HG03378 (cell line): ENCODE data around the gene GPATCH4.
A peak's percentile ranks its signal among the peaks of the same experiment; 100 is the strongest.
"Not testable (repeated sequence)": the region's sequence is repeated elsewhere in the genome, so short reads cannot be mapped to it uniquely, and the experiment has no call there.

Experiments
- ATAC-seq: cut with Tn5 transposase; IDR thresholded peaks from one replicate; pipeline ENCODE4 v1.9.1; 2021; ENCODE audit warnings: mild to moderate bottlenecking, moderate library complexity; ENCODE audit not compliant: unreplicated experiment

GPATCH4 gene

DNA sequence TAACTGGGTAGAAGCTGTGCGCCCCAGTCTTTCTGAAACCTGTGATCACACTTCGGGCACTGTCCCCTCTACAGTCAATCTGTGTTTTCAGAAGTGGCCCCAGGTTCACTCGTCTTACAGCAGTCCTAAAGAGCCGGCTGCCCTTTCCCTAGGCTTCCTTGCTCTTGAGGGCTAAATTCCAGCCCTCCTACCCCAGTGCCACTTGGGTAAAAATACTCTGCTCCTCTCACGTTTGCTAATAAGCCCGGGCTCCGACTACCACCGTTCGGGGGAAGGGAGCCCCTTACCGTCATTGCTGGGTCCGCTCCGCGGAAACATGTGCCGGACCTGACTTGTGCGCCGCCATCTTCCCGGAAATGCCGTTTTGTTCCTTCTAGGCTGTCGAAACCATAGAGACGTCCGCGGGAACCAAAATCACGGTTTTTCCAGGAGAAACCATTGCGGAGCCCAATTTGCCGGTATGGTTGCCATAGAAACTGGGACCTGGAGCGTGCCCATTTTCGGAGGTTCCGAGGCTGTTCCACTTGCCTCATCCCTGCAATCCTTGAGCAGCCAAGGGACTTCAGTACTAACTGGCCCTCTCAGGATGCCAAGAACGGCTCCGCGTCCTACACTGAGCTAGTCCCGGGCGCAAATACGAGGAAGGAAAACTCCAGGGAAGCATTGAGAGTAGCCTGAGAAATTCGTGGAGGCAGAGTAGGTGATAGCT lies at the start of gene GPATCH4:
Gene GPATCH4 (minus strand): TSS at position 358 of the 709 bp plus-strand sequence.
- ATAC-seq: no peak

DNA sequence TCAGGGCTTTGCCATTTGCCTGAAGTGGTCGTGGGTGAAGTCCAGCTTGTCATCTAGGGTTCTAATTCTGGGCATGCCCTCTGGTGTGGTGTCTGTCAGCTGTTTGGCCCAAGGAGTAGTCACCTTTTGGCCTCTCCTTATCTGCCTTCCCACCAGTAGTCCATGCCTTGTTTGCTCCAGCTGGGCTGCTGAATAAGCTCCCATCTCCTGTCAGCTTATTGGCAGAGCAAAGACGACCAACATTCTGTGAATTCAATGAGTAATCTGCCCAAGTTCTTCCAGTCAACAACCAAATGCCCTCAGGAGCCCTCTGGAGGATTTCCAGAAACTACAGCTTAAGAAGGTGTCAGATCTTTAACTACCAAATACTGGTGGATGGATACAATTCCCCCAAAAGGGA lies 47.7 kb upstream of the GPATCH4 start:
- ATAC-seq: no peak

DNA sequence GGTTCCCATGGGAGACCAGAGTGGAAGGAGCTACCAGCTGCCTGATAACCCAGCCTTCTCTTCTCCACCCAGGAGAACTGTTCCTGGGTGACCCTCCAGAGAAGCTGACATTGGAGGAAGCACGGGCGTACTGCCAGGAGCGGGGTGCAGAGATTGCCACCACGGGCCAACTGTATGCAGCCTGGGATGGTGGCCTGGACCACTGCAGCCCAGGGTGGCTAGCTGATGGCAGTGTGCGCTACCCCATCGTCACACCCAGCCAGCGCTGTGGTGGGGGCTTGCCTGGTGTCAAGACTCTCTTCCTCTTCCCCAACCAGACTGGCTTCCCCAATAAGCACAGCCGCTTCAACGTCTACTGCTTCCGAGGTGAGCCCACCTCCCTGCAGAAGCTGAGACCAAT lies 47.2 kb upstream of the GPATCH4 start:
- no peak for ATAC-seq

DNA sequence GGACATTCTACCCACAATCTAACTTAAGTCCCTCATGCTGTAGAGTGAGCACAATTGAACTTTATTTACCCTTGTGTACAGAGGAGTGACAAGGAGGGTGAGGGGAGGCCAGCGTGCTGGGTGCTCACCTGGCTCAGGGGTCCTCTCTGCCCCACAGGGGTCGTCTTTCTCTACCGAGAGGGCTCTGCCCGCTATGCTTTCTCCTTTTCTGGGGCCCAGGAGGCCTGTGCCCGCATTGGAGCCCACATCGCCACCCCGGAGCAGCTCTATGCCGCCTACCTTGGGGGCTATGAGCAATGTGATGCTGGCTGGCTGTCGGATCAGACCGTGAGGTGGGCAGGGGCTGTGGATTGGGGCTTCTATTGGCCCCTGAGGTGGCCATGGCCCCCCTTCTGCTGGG lies 46.1 kb upstream of the GPATCH4 start:
- ATAC-seq: no peak

DNA sequence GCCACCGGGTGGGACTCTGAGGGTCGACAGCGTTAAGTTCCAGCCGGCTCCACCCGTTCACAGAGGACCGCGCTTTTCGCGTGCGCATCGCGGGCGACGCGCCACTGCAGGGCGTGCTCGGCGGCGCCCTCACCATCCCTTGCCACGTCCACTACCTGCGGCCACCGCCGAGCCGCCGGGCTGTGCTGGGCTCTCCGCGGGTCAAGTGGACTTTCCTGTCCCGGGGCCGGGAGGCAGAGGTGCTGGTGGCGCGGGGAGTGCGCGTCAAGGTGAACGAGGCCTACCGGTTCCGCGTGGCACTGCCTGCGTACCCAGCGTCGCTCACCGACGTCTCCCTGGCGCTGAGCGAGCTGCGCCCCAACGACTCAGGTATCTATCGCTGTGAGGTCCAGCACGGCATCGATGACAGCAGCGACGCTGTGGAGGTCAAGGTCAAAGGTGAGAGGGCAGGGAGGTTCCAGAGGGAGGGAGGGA lies 45.5 kb upstream of the GPATCH4 start:
- no peak for ATAC-seq

DNA sequence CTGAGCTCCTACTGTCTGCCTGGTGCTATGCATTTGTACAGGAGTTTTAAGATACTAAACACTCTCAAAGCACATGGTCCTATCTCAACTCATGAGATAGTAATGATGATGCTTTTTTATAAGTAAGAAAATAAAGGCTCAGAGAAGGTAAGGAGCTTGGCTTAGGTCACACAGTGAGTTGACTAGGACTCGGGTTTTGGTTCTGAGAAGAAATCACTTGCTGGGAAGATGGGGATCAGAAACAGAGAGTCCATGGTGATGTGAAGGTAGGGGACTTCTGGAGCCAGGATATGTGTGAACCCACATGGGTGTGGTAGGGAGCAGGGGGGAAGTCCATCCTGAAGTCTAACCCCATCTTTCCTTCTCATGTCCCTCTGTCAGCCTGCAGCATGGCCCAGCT lies 44.4 kb upstream of the GPATCH4 start:
- no peak for ATAC-seq

DNA sequence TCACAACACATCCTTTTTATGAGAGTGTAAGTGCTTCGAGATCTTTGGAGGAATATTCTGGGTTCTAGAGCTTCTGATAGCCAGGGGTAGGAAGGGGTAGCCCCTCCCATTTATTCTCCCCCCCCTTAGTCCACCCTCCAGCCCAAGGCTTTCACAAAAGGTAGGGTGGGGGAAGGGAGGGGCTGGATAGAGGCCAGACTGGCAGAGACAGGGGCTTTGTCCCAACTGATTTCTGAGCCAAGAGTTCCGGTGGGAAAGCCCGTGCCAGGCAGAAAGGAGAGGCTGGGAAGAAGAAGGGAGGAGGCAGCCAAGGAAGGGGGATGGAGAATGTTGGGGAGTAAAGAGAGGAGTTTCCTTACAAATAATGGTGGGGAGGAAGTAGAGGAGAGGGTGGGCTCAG lies 43.8 kb upstream of the GPATCH4 start:
- no peak for ATAC-seq

DNA sequence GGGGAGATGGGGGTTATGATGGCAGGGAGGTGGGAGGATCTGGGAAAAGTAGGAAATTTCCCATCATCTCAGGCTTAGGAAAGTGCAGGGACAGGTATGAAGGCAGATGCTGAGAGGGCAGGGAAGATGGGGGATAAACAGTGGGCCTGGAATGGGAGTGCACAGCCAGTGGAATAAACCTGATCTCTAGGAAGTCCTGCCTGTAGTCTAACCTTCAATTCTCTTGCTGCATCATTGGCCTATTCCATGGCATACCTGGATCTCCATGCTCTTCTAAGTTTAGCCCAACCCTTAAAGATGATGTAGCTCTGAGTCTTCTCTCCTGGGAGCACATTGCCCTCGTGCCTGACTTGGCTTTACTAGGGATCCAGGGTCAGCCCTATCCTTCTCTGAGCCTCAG lies 43.4 kb upstream of the GPATCH4 start:
- ATAC-seq: no peak

DNA sequence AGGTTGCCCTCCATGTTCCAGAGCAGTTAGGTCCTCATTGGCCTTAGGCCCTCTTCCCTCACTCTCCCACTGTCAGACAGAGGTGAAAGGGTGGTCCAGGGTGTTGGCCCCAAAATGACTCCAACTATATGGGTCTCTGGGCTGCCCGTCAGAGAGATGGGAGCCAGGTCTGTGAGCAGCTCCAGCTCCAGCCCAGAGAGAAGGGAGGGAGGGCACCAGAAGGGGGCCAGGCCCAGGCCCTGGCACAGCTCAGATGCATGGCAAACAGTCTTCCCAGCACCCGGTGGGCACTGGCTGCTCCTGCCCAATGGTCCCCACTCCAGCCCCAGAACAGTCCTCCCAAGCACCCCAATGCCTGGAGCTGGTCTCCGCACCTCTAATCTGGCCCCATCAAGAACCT lies 42.9 kb upstream of the GPATCH4 start:
- ATAC-seq: no peak

DNA sequence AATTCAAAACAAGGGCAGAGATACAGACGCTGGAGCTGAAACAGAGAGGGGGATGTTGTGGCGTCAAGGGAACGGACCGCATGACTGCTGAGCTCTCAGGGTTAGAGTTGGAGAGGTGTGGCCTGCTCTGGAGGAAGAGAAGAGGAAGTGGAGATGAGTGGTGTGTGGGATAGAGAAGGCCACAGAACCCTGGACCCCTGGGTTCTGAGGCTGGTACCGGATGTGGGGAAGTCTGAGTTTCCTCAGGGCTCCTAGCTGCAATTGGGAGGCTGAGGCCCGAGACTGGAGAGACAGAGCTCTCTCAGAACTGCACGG lies 42.5 kb upstream of the GPATCH4 start:
- ATAC-seq: peak; percentile 54

DNA sequence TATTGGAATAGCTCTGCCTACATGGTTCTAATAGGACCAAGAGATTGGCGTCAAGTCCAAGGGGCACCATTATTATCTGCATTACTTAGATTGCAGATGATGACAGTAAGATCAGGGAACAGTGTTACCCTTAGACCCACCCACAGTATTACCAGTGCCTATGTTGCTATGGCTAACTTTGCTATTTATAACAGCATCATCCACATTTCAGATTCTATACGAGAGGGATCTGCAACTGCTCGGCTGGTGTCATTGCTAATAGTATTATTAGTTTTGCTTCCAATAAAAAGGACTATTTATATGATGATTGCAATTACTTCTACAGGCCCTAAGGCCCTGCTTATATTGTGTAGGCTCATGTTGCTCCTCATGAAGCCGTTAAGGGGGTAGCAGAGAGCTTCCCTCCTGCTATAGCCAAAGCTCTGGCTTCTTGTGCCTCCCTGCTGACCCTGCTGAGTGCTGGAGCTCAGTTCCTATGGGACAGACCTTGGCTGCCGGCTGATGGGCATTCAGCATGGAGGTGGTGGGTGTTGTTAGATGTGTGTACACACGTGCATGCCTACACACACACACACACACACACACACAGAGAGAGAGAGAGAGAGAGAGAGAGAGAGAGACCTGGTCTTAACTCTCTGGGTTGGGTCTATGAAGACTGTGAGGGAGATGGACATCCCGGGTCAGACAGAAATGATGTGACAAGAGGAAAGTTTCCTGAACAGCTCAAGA lies 41.9 kb upstream of the GPATCH4 start:
- no peak for ATAC-seq

DNA sequence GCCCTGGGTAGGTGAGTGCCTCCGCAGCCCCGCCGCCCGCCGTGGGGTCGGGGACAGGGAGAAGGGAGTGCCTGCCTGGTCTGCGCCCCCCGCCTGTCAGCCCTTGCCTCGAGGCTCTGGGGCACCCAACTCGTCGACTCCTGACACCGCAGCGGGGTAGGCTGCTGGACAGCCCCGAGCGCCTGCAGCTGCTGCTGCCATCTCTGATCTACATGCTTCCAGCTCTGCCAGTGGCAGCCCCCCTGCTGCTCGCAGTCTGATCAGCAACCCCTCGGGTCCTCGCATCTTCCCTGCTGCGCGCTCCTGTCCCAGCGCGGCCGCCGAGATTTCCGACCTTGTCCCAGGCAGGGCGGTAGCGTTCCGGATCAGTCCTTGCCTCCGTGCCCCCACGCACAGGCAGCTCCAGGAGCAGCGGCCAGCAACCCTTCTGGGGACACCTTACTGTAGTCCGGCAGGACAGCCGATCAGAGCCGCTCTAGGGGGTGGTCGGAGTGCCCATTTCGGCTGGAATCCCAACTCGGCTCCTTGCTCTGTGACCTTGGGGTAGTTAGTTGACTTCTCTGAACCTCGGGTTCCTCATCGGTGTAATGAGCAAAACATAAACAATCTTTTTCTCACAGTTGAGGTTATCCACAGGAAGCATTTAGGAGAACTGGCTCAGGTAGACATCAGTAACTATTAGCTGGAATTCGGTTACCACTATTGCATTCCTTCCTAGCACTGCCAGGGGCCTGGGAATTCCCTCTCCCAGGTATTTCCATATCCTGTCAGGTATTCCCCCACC lies 41.2 kb upstream of the GPATCH4 start:
- ATAC-seq: no peak

DNA sequence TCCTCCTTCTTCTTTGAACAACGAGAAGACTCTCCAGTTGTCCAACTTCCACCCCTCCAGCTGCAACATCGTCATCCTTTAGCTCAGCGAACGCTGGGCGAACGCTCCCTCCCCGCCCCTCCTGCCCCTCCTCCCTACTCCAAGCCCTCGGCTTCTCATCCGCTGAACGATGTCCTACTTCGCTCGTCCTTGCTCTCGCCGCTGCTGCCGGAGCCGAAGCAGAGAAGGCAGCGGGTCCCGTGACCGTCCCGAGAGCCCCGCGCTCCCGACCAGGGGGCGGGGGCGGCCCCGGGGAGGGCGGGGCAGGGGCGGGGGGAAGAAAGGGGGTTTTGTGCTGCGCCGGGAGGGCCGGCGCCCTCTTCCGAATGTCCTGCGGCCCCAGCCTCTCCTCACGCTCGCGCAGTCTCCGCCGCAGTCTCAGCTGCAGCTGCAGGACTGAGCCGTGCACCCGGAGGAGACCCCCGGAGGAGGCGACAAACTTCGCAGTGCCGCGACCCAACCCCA lies 40.5 kb upstream of the GPATCH4 start, which contains the start of gene BCAN:
Gene BCAN (plus strand): TSS at position 357 of the 504 bp plus-strand sequence. CDS start 3,938 bp downstream, outside the sequence.
- no peak for ATAC-seq

DNA sequence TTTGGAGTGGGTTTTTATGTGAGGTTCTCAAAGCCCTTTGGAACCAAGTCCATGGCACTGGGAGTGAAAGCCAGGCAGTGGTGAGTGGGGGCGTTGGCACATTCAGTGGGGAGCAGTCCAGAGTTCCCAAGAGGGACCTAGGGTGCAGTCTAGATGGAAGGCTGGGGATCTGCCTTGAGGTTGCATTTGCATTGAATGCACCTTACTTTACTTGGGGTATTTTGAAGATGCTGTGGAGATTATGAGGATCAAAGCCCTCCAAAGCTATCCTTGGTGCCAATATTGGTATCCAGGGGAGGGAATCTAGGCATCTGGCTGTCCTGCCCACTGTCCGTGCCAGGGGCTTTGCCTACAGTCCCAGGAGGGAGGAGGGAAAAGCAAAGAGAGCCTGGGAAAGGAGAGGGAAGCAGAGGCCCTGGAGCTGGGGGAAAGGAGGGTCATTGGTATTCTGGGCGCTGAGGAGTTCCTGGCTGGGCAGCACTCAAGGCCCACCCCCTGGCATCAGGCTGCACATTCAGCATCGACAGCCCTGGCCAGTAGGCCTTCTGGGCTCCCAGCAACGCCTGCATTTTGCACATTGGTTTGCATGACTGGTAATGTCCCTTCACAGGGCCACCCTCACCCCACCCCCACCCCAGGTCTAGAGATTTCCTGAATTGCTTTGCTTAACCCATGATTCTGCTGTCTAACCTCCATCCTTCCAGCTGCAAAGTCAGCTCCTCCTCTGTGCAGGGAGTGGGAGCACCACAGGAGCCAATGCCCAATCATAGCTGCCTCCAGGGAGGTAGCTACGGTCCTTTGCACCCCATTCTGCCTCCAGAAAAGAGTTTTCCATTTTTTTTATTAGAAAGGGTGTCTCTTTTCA lies 39.8 kb upstream of the GPATCH4 start:
- ATAC-seq: no peak

DNA sequence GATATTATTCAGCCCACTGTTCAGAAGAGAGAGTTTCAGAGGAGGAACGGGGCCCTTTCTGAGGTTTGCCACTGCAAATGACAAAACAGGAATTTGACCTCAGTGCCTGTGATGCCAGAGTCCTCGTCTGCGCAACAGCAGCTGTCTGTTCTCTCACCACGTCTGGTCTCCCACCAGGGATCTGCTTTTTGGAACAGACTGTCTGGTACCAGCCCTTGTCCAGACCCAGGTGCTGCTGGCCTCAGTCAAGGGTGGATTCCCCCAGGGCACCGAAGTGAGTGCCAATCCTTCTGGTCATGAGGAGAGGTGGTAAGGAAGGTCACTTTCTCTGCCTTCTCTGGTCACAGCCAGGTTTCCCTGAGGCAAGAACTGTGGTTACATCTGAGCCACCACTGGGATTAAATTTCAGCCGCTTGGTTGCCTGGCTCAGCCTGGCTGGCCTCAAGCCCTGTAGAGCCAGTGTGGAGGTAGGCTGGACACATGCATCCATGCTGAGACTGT lies 38.4 kb upstream of the GPATCH4 start:
- no peak for ATAC-seq

DNA sequence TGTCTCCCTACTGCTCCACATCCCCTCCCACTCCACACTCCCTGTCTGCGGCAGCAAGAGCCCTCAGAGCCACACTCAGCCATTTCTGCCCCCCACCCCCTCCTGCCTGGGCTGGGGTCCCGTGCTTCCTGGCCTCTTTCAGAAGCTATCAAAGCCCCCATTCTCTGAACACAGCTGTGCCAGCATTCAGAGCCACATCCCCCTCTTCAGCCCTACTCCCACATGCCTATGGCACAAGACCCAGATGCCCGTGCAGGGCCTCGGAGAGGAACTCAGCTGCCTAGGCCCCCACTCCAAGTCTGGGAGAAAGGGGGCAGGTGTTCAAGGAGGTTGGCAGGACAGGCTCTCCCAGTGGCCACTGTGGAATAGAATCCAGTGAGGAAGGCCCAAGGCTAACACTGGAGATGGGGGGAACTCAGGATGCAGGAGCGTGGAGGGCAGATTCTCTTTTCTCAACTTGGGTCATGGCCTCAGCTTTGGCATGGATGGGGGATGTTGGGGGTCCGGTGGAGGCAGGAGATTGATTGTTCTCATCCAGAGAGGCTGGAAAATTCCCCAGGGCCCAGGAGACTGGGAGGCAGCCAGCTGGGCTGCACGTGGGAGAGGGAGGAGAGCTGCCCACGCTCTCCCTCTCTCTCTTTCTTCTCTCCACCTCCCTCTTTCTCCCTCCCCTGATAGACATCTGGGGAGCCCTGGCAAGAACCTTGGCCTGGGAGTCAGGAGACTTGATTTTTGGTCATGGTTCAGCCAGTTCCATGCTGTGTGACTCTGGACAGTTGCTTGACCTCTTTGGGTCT lies 37.1 kb upstream of the GPATCH4 start:
- no peak for ATAC-seq

DNA sequence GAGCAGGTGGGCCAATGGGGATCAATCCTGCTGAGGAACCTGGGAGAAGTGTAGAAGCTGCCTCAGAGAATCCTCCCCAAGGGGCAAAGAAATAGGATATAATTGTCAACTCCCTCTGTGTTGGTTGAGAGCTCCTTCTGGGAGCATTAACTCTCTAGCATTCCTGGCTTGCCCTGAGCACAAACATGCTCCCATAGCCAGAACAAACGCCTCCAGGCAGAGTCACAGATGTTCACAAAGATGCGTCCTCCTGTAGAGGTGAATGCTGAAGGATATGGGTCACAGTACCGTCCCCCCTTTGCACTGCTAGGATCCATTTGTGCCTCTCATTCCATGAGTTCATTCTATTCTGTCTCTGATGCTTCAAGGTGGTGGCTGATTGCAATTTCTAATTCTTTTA lies 31.1 kb upstream of the GPATCH4 start:
- no peak for ATAC-seq

DNA sequence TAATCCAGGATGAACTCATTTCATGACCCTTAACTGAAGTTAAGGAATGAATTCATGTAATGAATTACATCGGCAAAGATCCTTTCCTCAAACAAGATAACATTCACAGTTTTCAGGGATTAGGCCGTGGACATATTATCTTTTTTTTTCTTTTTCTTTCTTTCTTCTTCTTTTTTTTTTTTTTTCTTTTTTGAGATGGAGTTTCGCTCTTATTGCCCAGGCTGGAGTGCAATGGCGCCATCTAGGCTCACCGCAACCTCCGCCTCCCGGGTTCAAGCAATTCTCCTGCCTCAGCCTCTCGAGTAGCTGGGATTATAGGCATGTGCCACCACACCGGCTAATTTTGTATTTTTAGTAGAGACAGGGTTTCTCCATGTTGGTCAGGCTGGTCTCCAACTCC lies 29.9 kb upstream of the GPATCH4 start:
- not testable (repeated sequence) for ATAC-seq

DNA sequence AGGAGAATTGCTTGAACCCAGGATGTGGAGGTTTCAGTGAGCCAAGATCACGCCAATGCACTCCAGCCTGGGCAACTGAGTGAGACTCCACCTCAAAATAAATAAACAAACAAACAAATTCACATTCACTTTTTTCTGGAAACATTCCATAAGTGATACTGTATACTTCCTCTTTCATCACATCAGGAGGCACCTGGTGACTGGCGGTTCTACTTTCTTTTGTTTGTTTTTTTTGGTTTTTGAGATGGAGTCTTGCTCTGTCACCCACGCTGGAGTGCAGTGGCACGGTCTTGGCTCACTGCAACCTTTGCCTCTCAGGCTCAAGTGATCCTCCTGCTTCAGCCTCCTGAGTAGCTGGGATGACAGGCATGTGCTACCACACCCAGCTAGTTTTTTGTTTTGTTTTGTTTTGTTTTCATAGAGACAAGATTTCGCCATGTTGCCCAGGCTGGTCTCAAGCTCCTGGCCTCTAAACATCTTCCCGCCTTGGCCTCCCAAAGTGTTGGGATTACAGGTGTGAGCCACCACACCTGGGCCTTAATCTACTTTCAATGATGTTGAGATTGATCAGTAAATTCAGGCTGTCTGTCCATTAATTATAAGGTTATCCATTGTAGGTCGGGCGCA lies 28.7 kb upstream of the GPATCH4 start:
- no peak for ATAC-seq
